H1 (cell line): ENCODE data around the gene CBLL2. TPM values are rescaled to one million over a fixed set of nuclear protein-coding genes. Genes with fewer than 3 reads are reported as not detected.
A peak's percentile ranks its signal among the peaks of the same experiment; 100 is the strongest.

ENCODE experiments used
- CTCF ChIA-PET: fragments of 300-600 bp; sonication (Branson Sonifier 250); formaldehyde crosslinking; loops from one replicate; lab custom pipeline; 2021; ENCODE audit not compliant: partially characterized antibody; lab: Charles Lee
- POLR2A ChIA-PET: fragments of 300-600 bp; sonication (Branson Sonifier 250); formaldehyde crosslinking; loops from one replicate; lab custom pipeline; 2021; ENCODE audit warnings: inconsistent platforms; ENCODE audit not compliant: partially characterized antibody; lab: Charles Lee
- DNase-seq, 2 experiments: peaks; one replicate each; pipeline versions ENCODE4 v3.0.0 to v3.0.0-alpha.2; 2010 to 2022; ENCODE audit warnings: low spot score in 2 of 2, low read depth in 1 of 2, mixed read lengths in 1 of 2
- FAIRE-seq: peaks from 2 replicates; lab custom pipeline; 2011; peaks lifted over from hg19 to GRCh38; lab: Jason Lieb, UNC
- H2AFZ ChIP-seq: 2 replicates; pipeline ENCODE4 v1.8.1; 2012; ENCODE audit warnings: low read length, inconsistent platforms
- H2AK5ac ChIP-seq: 2 replicates; pipeline ENCODE4 v1.6.1; 2013; ENCODE audit warnings: low read depth, low read length
- H2BK120ac ChIP-seq: replicated peaks from 2 replicates; pipeline ENCODE3; 2013; ENCODE audit warnings: low read depth, low read length, inconsistent platforms
- H2BK12ac ChIP-seq: 2 replicates; pipeline ENCODE4 v1.6.1; 2013; ENCODE audit warnings: low read depth, low read length
- H2BK15ac ChIP-seq: 2 replicates; pipeline ENCODE4 v1.6.1; 2013; ENCODE audit warnings: low read length
- H2BK20ac ChIP-seq: 2 replicates; pipeline ENCODE4 v1.6.1; 2013; ENCODE audit warnings: low read length
- H2BK5ac ChIP-seq: 2 replicates; pipeline ENCODE4 v1.6.1; 2013; ENCODE audit warnings: low read depth, low read length
- H3K14ac ChIP-seq: 2 replicates; pipeline ENCODE4 v1.6.1; 2013; ENCODE audit warnings: inconsistent platforms; ENCODE audit not compliant: insufficient read length
- H3K18ac ChIP-seq: 2 replicates; pipeline ENCODE4 v1.6.1; 2013; ENCODE audit warnings: low read length; ENCODE audit errors: extremely low read depth
- H3K23ac ChIP-seq: 2 replicates; pipeline ENCODE4 v1.6.1; 2013; ENCODE audit warnings: inconsistent platforms; ENCODE audit not compliant: insufficient read length
- H3K23me2 ChIP-seq: 2 replicates; pipeline ENCODE4 v1.6.1; 2013; ENCODE audit warnings: low read depth, low read length
- H3K27ac ChIP-seq: 2 replicates; pipeline ENCODE4 v1.6.1; 2011; ENCODE audit warnings: low read depth, low read length, inconsistent platforms
- H3K27me3 ChIP-seq, 4 experiments: replicated peaks in 1 of 4; 1 replicate in 1 of 4; 2 replicates in 3 of 4; pipeline versions ENCODE4 v1.6.1 to v1.8.1; 2011 to 2013; ENCODE audit warnings: low read length in 3 of 4, mild to moderate bottlenecking in 3 of 4, inconsistent platforms in 2 of 4, mixed read lengths in 2 of 4, moderate library complexity in 1 of 4; ENCODE audit not compliant: control insufficient read depth in 3 of 4, insufficient read depth in 3 of 4; ENCODE audit errors: extremely low read depth in 1 of 4
- H3K36me3 ChIP-seq, 4 experiments: 2 replicates each; pipeline versions ENCODE4 v1.6.1 to v1.8.1; 2011 to 2013; ENCODE audit warnings: mild to moderate bottlenecking in 4 of 4, low read length in 3 of 4, moderate library complexity in 2 of 4, control low read depth in 1 of 4, inconsistent platforms in 1 of 4; ENCODE audit not compliant: insufficient read depth in 4 of 4, control insufficient read depth in 2 of 4
- H3K4ac ChIP-seq: replicated peaks from 2 replicates; pipeline ENCODE3; 2013; ENCODE audit warnings: low read length, low read depth, mixed read lengths, inconsistent platforms; ENCODE audit not compliant: insufficient read length
- H3K4me1 ChIP-seq, 4 experiments: replicated peaks in 1 of 4; 1 replicate in 1 of 4; 2 replicates in 3 of 4; pipeline versions ENCODE4 v1.6.1 to v1.8.1; 2011 to 2013; ENCODE audit warnings: low read length in 3 of 4, inconsistent platforms in 2 of 4, mixed read lengths in 1 of 4; ENCODE audit not compliant: insufficient read depth in 4 of 4, control insufficient read depth in 3 of 4
- H3K4me2 ChIP-seq, 2 experiments: 2 replicates each; pipeline versions ENCODE4 v1.6.1 to v1.8.1; 2011 to 2013; ENCODE audit warnings: low read depth in 2 of 2, low read length in 2 of 2, control low read depth in 1 of 2, inconsistent platforms in 1 of 2, mild to moderate bottlenecking in 1 of 2; ENCODE audit not compliant: insufficient read depth in 1 of 2
- H3K4me3 ChIP-seq, 4 experiments: fragments of 200-600, 300-600 bp in 1 of 4; sonication (generic), shearing (Covaris generic), sonication (Bioruptor Twin) in 1 of 4; 2 replicates each; pipeline versions ENCODE4 v1.5.1 to v1.8.1; 2011 to 2016; ENCODE audit warnings: low read length in 4 of 4, low read depth in 3 of 4, control low read depth in 2 of 4, inconsistent platforms in 2 of 4, mild to moderate bottlenecking in 2 of 4, mixed read lengths in 1 of 4, moderate library complexity in 1 of 4; ENCODE audit not compliant: insufficient read depth in 2 of 4; ENCODE audit errors: extremely low read depth in 1 of 4
- H3K56ac ChIP-seq: replicated peaks from 2 replicates; pipeline ENCODE3; 2013; ENCODE audit warnings: low read depth, mild to moderate bottlenecking, mixed read lengths, low read length, inconsistent platforms; ENCODE audit not compliant: insufficient read length
- H3K79me1 ChIP-seq: 2 replicates; pipeline ENCODE4 v1.6.1; 2013; ENCODE audit warnings: low read depth, low read length, control low read depth
- H3K79me2 ChIP-seq, 2 experiments: 2 replicates each; pipeline versions ENCODE4 v1.6.1 to v1.8.1; 2012 to 2013; ENCODE audit warnings: low read length in 2 of 2, mild to moderate bottlenecking in 2 of 2, inconsistent platforms in 1 of 2; ENCODE audit not compliant: insufficient read depth in 2 of 2, control insufficient read depth in 1 of 2
- H3K9ac ChIP-seq, 4 experiments: replicated peaks in 1 of 4; 1 replicate in 1 of 4; 2 replicates in 3 of 4; pipeline versions ENCODE4 v1.6.1 to v1.8.1; 2011 to 2013; ENCODE audit warnings: low read depth in 3 of 4, low read length in 3 of 4, control low read depth in 2 of 4, mild to moderate bottlenecking in 2 of 4, moderate library complexity in 2 of 4, inconsistent platforms in 1 of 4; ENCODE audit errors: extremely low read depth in 1 of 4
- H3K9me3 ChIP-seq, 2 experiments: 2 replicates each; pipeline versions ENCODE4 v1.6.1 to v1.8.1; 2012 to 2013; ENCODE audit warnings: mild to moderate bottlenecking in 2 of 2, moderate library complexity in 2 of 2, control low read depth in 1 of 2, inconsistent platforms in 1 of 2, low read depth in 1 of 2, low read length in 1 of 2, mixed read lengths in 1 of 2; ENCODE audit not compliant: insufficient read depth in 2 of 2
- H4K20me1 ChIP-seq, 2 experiments: replicated peaks in 1 of 2; 2 replicates each; pipeline versions ENCODE3 to v1.8.1; 2011 to 2013; ENCODE audit warnings: inconsistent platforms in 2 of 2, low read length in 2 of 2, mild to moderate bottlenecking in 1 of 2; ENCODE audit not compliant: insufficient read depth in 2 of 2, control insufficient read depth in 1 of 2
- H4K5ac ChIP-seq: 2 replicates; pipeline ENCODE4 v1.6.1; 2013; ENCODE audit warnings: low read length, low read depth, mixed read lengths, inconsistent platforms; ENCODE audit not compliant: insufficient read length
- H4K8ac ChIP-seq: 2 replicates; pipeline ENCODE4 v1.8.0; 2013; ENCODE audit warnings: mild to moderate bottlenecking, moderate library complexity, low read length, inconsistent platforms; ENCODE audit not compliant: insufficient read depth; ENCODE audit errors: extremely low read depth
- H4K91ac ChIP-seq: replicated peaks from 2 replicates; pipeline ENCODE3; 2013; ENCODE audit warnings: low read length, mixed read lengths, inconsistent platforms; ENCODE audit not compliant: insufficient read length
- ATF2 ChIP-seq: IDR thresholded peaks from 2 replicates; pipeline ENCODE4 v1.6.1; 2012; ENCODE audit warnings: low read length, inconsistent platforms
- BACH1 ChIP-seq: IDR thresholded peaks from 2 replicates; pipeline ENCODE4 v1.6.1; 2012; ENCODE audit warnings: low read length, improper control_type of control experiment
- EP300 ChIP-seq, 2 experiments: IDR thresholded peaks; 1 replicate in 1 of 2; 2 replicates in 1 of 2; pipeline ENCODE4 v1.6.1; 2011 to 2012; ENCODE audit warnings: low read depth in 2 of 2, low read length in 2 of 2, mild to moderate bottlenecking in 2 of 2, borderline replicate concordance in 1 of 2, inconsistent platforms in 1 of 2, moderate library complexity in 1 of 2
- EZH2 ChIP-seq: fragments of 200-600 bp; sonication (generic); IDR thresholded peaks from 2 replicates; pipeline ENCODE4 v1.7.1; 2012; ENCODE audit warnings: low read depth, mild to moderate bottlenecking, moderate library complexity, low read length, inconsistent platforms; ENCODE audit not compliant: severe bottlenecking
- GTF2F1 ChIP-seq: IDR thresholded peaks from 2 replicates; pipeline ENCODE4 v1.6.1; 2012; ENCODE audit warnings: low read depth, low read length, improper control_type of control experiment, borderline replicate concordance
- NANOG ChIP-seq: IDR thresholded peaks from 2 replicates; pipeline ENCODE4 v1.6.1; 2011; ENCODE audit warnings: low read length, low read depth, mild to moderate bottlenecking, inconsistent platforms; ENCODE audit not compliant: insufficient read depth, poor library complexity, severe bottlenecking
- PHF8 ChIP-seq: fragments of 200-600 bp; sonication (generic); conservative IDR thresholded peaks from 2 replicates; pipeline ENCODE4 v1.7.1; 2012; ENCODE audit warnings: low read depth, mild to moderate bottlenecking, inconsistent platforms, low read length, moderate library complexity
- RFX5 ChIP-seq: IDR thresholded peaks from 2 replicates; pipeline ENCODE4 v1.6.1; 2011; ENCODE audit warnings: low read depth, low read length, improper control_type of control experiment, borderline replicate concordance
- SIRT6 ChIP-seq: IDR thresholded peaks from one replicate; pipeline ENCODE4 v1.7.1; 2012; ENCODE audit warnings: low read length, inconsistent platforms
- SP1 ChIP-seq: IDR thresholded peaks from 2 replicates; pipeline ENCODE4 v1.6.1; 2011; ENCODE audit warnings: low read depth, low read length
- SP4 ChIP-seq: IDR thresholded peaks from 2 replicates; pipeline ENCODE4 v1.6.1; 2012; ENCODE audit warnings: low read length, inconsistent platforms
- SRF ChIP-seq: IDR thresholded peaks from 2 replicates; pipeline ENCODE4 v1.6.1; 2011; ENCODE audit warnings: mild to moderate bottlenecking, low read depth, low read length, moderate library complexity
- TBP ChIP-seq: IDR thresholded peaks from 2 replicates; pipeline ENCODE4 v1.6.1; 2011; ENCODE audit warnings: low read depth, low read length, improper control_type of control experiment
- WGBS, 2 experiments: shearing (Covaris generic) in 1 of 2; methylation state at CpG; one replicate each; pipeline versions ENCODE4 v1.1.6 to v1.1.7; 2013 to 2015; ENCODE audit warnings: low lambda C conversion rate in 2 of 2, mixed read lengths in 2 of 2, inconsistent platforms in 1 of 2, low coverage in 1 of 2, missing lambda C conversion rate in 1 of 2; ENCODE audit not compliant: insufficient replicate concordance in 2 of 2, insufficient coverage in 1 of 2, insufficient read length in 1 of 2; ENCODE audit errors: extremely low coverage in 1 of 2, missing lambda C conversion rate in 1 of 2; 5-methylcytosine and 5-hydroxymethylcytosine counted together
- polyA plus RNA-seq, 7 experiments: library from polyadenylated mRNA; depleted of rRNA in 3 of 7; stranded (reverse) in 5 of 7; unstranded in 2 of 7; fragments of >200 nt in 5 of 7; fragments of 200-250 nt in 2 of 7; gene quantifications; 1 replicate in 5 of 7; 2 replicates in 1 of 7; 4 replicates in 1 of 7; pipeline versions ENCODE4 v1.2.1 to v1.2.3, GENCODE V29; 2011 to 2013; ENCODE audit warnings: missing spikeins in 2 of 7, mixed read lengths in 2 of 7
- total RNA-seq: library from RNA; stranded (reverse); fragmentation: NEBNext Ultra II Directional; extraction: Animal tissue kit (Norgen Biotek cat#: 25700); gene quantifications from 2 replicates; pipeline ENCODE4 v1.2.1, GENCODE V29; 2021

CBLL2 gene
- total and polyA plus RNA-seq, 2 of the 8 experiments (the other 6 are each of a cell fraction or from before 2014, with no cell fraction given) = not detected

DNA sequence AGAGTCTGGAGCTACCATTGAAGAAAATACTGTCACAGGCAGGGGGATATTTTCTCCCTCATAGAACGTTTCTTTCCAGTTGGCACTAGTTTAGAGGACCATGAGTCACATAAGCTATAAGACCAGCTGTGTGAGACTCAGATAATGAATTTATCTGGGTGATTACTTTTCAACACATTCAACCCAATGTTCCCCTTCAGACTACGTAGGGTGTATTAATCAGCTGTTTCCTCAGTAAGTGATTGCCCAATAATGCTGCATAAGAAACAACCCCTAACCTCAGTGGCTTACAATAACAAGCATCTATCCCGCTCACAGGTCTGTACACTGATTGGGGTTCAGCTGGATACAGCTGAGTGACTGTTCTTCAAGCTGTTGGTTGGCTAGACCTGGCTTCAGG lies 38.1 kb downstream of the CBLL2 start:
- no peak overlapping the region for H3K9ac ChIP-seq
- H2BK15ac ChIP-seq = no peak overlapping the region
- ChIA-PET CTCF (interaction anchor here (1.2 to 1.3 kb wide), 2 partner anchors 10 to 175 kb away, joined by 3 read pairs; no protein-coding TSS in a partner anchor), POLR2A (interaction anchor here (0.6 kb wide), 1 partner anchor 9 kb away, joined by 3 read pairs; no protein-coding TSS in a partner anchor)
- H4K20me1 ChIP-seq = no peaks in the 10 kb centered on the region
- H2AK5ac ChIP-seq = no peak overlapping the region
- H2BK20ac ChIP-seq = no peak overlapping the region
- H3K27me3 ChIP-seq = no peaks in the 10 kb centered on the region
- no peak overlapping the region for H2BK5ac ChIP-seq
- no peak overlapping the region for H3K56ac ChIP-seq
- H3K14ac ChIP-seq = no peak overlapping the region
- H2BK12ac ChIP-seq = 0 out of 2 replicates have a peak overlapping the region, but pooled peaks have one; percentile 3
- H3K36me3 ChIP-seq = no peaks in the 10 kb centered on the region
- H3K23ac ChIP-seq = no peak overlapping the region
- H3K18ac ChIP-seq = no peak overlapping the region
- H3K9me3 ChIP-seq = no peaks in the 10 kb centered on the region
- H4K91ac ChIP-seq = no peak overlapping the region
- H3K4ac ChIP-seq = no peak overlapping the region
- H4K8ac ChIP-seq = no peak overlapping the region
- H4K5ac ChIP-seq = no peak overlapping the region
- H2BK120ac ChIP-seq = no peak overlapping the region
- no peak overlapping the region for H3K4me3 ChIP-seq
- H2AFZ ChIP-seq = no peak overlapping the region
- no peaks in the 10 kb centered on the region for H3K23me2 ChIP-seq
- H3K79me2 ChIP-seq = no peaks in the 10 kb centered on the region
- H3K79me1 ChIP-seq = no peaks in the 10 kb centered on the region
- no peak overlapping the region for H3K4me2 ChIP-seq
- WGBS, 2 experiments = 91% methylated on average over 3 of the region's 3 CpGs; no CpG with 5 or more reads in 1 of the 2 experiments
- DNase-seq (no peak), FAIRE-seq (no peak)
- H3K27ac ChIP-seq = no peak overlapping the region
- H3K4me1 ChIP-seq = peaks cover 0 to 4% (median 2%) of the 10 kb centered on the region in 4 experiments; a peak in 4 of 7 replicates
- TF ChIP-seq SP1 = no peak
- TF ChIP-seq EZH2 = no peak
- no peak for TF ChIP-seq ATF2
- TF ChIP-seq BACH1 = no peak
- TF ChIP-seq NANOG = no peak
- no peak for TF ChIP-seq GTF2F1
- TF ChIP-seq PHF8 = no peak
- no peak for TF ChIP-seq SIRT6
- TF ChIP-seq RFX5 = no peak
- TF ChIP-seq EP300 (IDR thresholded peaks at IDR 0.05; ENCODE audit: borderline replicate concordance in 1 of 2, low read depth in 2 of 2, low read length in 2 of 2) = no peak
- TF ChIP-seq SP4 = no peak
- TF ChIP-seq SRF = no peak
- no peak for TF ChIP-seq TBP
